ENCODE results near the gene SIRT3. TPM values are rescaled to one million over a fixed set of nuclear protein-coding genes. Genes with fewer than 3 reads are reported as not detected.

The SIRT3 gene
- total and polyA plus RNA-seq, 5 experiments from 2014 or later: 6.5 to 33.7 (median 14.6) TPM

DNA sequence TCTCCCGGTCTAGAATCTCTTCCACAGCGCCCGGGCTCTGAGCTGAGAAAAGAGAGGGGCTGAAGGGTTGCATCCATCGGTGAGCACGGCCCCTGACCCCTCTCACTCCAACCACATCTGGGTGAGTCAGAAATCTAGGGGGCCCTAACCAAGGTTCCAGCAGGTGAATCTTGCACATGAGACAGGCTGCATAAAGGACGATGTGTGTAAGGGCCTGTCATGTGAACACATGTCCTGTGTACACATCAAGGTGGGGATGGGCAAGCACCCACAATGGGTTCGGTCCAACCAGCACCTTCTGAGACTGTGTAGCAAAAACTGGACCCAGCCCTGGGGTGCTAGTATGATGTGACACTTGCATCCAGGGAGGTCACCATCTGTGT lies 30.1 kb downstream of the SIRT3 start:
- POLR2A ChIA-PET: interaction anchor here (1.0 to 5.3 kb wide), 13 partner anchors 30 to 330 kb away, joined by 3 to 78 read pairs (median 11); partner anchors contain the start of genes HRAS, NLRP6, PGGHG and PSMD13
- no peaks in the 10 kb centered on the region for H3K27me3 Mint-ChIP-seq
- H3K27ac Mint-ChIP-seq: peak overlapping the region; percentile 96 to 100 (median 99)
- peaks cover 28 to 73% (median 72%) of the 10 kb centered on the region in 4 donors for H3K4me1 Mint-ChIP-seq
- ATAC-seq: no peak
- H3K9me3 Mint-ChIP-seq: no peaks in the 10 kb centered on the region
- no peak for DNase-seq
- H3K4me3 Mint-ChIP-seq: peak overlapping the region; percentile 86 to 99 (median 94)
- H3K36me3 Mint-ChIP-seq: peaks cover 0 to 23% (median 0%) of the 10 kb centered on the region in 3 donors

DNA sequence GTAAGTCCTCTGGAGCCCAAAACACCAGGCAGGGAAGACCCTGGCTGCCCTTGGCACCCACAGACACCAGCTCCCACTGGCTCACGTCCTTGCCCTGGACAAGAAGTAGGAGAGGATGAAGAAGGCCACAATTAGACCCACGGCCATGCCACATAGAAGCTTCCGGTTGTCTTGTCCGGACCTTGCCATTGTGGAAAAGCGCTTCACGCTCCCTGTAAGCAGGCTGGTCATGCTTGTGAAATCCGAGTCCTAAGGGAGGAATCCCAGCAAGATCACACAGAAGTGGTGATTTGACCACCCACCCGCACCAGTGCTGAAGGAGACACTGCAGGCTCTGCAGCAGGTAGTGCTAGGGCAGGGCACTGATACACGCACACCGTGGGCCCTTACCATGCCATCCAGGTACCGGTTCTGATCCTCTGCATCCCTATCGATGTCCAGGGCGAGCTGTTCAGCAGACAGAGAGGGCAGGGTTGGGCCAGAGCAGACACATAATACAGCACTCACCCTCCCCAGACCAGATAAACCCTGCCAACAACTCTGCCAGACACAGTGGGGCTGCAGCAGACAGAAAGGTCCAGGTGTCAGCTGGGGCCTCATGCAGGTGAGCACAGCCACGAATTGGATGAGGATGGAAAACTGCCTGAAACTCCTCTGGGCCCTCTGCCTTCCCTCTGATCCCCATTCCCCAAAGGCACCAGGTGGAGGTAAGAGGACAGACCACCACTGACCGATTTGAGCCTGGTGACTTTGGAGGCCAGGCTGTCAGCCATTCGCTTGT lies 30.7 kb downstream of the SIRT3 start:
- Mint-ChIP-seq H3K27me3 (no peaks in the 10 kb centered on the region), H3K9me3 (no peaks in the 10 kb centered on the region), H3K36me3 (peaks cover 0 to 21% (median 0%) of the 10 kb centered on the region in 3 donors), H3K4me3 (peak overlapping the region; percentile 86 to 99 (median 94)), H3K27ac (peak overlapping the region in 7 of 10 donors; percentile 96 to 100 (median 99)), H3K4me1 (peaks cover 28 to 72% (median 69%) of the 10 kb centered on the region in 4 donors)
- ATAC-seq (no peak), DNase-seq (peak in 1 of 10 donors; percentile 13)
- POLR2A ChIA-PET: interaction anchor here (0.6 to 5.3 kb wide), 9 partner anchors 31 to 301 kb away, joined by 3 to 78 read pairs (median 21); partner anchors contain the start of genes NLRP6, PGGHG, PSMD13 and PTDSS2

GRCh38 chr11:204587-205109 lies 31.5 kb downstream of the SIRT3 start:
- POLR2A ChIA-PET: interaction anchor here (0.6 to 5.3 kb wide), 2 partner anchors 36 to 76 kb away, joined by 4 to 78 read pairs; partner anchors contain the start of gene NLRP6
- ATAC-seq (no peak), DNase-seq (peak in 1 of 10 donors; percentile 9)
- Mint-ChIP-seq H3K27me3 (no peaks in the 10 kb centered on the region), H3K4me1 (peaks cover 28 to 64% (median 62%) of the 10 kb centered on the region in 4 donors), H3K36me3 (peaks cover 0 to 18% (median 0%) of the 10 kb centered on the region in 3 donors), H3K4me3 (peak overlapping the region in 6 of 10 donors; percentile 27 to 86 (median 35)), H3K9me3 (no peaks in the 10 kb centered on the region), H3K27ac (peak overlapping the region in 6 of 10 donors; percentile 28 to 78 (median 63))

DNA sequence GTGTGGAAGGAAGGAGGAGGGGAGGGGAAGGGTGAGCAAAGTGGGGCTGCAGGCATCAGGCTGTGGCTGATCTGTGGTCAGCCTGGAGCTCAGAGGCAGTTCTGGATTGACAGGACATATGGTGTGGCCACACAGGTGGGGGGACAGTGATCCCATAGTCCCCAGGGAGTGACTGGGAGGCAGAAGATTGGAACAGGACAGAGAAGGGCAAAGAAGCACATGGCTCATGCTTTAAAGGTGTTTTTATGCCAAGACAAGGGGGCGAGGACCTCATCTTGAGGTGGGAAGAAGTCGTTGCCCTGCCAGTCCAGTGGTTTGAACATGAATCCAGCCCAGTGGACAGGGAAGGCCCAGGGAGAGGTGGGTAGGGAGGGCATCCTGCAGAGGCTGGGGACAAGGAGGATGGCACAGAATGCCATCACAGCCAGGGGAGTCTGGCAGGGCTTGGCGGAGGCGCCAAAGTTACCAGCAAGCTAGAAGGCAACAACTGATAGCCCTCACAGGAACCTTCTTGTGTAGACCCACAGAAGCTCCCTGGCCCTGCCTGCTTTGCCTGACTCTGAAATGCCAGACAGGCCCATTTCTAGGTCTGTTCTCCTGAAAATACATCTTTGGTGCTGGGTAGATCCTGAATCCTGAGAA lies 32.1 kb downstream of the SIRT3 start:
- peaks cover 28 to 64% (median 59%) of the 10 kb centered on the region in 4 donors for H3K4me1 Mint-ChIP-seq
- peak in 2 of 10 donors; percentile 16 to 27 for DNase-seq
- peak overlapping the region in 9 of 10 donors; percentile 10 to 76 (median 47) for H3K4me3 Mint-ChIP-seq
- POLR2A ChIA-PET: interaction anchor here (1.2 kb wide), 1 partner anchor 57 kb away, joined by 4 read pairs; no protein-coding TSS in a partner anchor
- H3K36me3 Mint-ChIP-seq: peaks cover 0 to 17% (median 0%) of the 10 kb centered on the region in 3 donors
- H3K9me3 Mint-ChIP-seq: no peaks in the 10 kb centered on the region
- ATAC-seq: no peak
- peak overlapping the region in 8 of 10 donors; percentile 28 to 90 (median 60) for H3K27ac Mint-ChIP-seq
- no peaks in the 10 kb centered on the region for H3K27me3 Mint-ChIP-seq

GRCh38 chr11:203056-203944 lies 32.8 kb downstream of the SIRT3 start:
- H3K4me1 Mint-ChIP-seq: peaks cover 26 to 58% (median 56%) of the 10 kb centered on the region in 4 donors
- no peaks in the 10 kb centered on the region for H3K9me3 Mint-ChIP-seq
- H3K36me3 Mint-ChIP-seq: peaks cover 0 to 17% (median 0%) of the 10 kb centered on the region in 3 donors
- ATAC-seq (no peak), DNase-seq (peak in 1 of 10 donors; percentile 9)
- POLR2A ChIA-PET: interaction anchor here (1.2 kb wide), 1 partner anchor 58 kb away, joined by 4 read pairs; no protein-coding TSS in a partner anchor
- H3K27ac Mint-ChIP-seq: peak overlapping the region in 9 of 10 donors; percentile 56 to 94 (median 89)
- H3K27me3 Mint-ChIP-seq: no peaks in the 10 kb centered on the region
- peak overlapping the region in 5 of 10 donors; percentile 31 to 78 (median 55) for H3K4me3 Mint-ChIP-seq

DNA sequence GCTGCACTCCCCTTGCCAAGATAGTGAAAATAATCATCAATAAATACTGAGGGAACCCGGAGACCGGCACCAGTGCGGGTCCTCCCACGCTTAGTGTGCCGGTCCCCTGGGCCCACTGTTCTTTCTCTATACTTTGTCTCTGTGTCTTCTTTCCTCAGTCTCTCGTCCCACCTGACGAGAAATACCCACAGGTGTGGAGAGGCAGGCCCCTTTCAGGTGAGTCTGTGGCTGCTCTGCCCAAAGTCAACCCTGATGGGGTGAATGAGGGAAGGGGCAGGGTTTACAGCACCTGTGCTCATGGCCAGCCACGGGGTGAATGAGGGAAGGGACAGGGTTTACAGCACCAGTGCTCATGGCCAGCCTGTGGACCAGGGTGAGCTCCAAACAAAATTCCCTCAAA lies 33.7 kb downstream of the SIRT3 start:
- peaks cover 0 to 17% (median 0%) of the 10 kb centered on the region in 3 donors for H3K36me3 Mint-ChIP-seq
- POLR2A ChIA-PET: interaction anchor here (1.0 kb wide), 1 partner anchor 10 kb away, joined by 3 read pairs; no protein-coding TSS in a partner anchor
- no peaks in the 10 kb centered on the region for H3K27me3 Mint-ChIP-seq
- peaks cover 25 to 58% (median 52%) of the 10 kb centered on the region in 4 donors for H3K4me1 Mint-ChIP-seq
- H3K4me3 Mint-ChIP-seq: peak overlapping the region in 9 of 10 donors; percentile 31 to 79 (median 61)
- H3K9me3 Mint-ChIP-seq: no peaks in the 10 kb centered on the region
- H3K27ac Mint-ChIP-seq: peak overlapping the region; percentile 35 to 94 (median 91)
- DNase-seq (peak in 1 of 10 donors; percentile 11), ATAC-seq (no peak)

DNA sequence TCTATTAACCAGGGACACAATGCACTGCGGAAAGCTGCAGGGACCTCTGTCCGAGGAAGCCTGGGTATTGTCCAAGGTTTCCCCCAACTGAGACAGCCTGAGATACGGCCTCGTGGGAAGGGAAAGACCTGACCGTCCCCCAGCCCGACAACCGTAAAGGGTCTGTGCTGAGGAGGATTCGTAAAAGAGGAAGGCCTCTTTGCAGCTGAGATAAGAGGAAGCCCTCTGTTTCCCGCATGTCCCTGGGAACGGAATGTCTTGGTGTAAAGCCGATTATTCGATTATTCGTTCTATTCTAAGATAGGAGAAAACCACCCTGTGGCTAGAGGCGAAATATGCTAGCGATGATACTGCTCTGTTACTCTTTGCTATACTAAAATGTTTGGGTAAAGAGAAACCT lies 34.2 kb downstream of the SIRT3 start:
- POLR2A ChIA-PET: interaction anchor here (1.0 kb wide), 1 partner anchor 10 kb away, joined by 3 read pairs; no protein-coding TSS in a partner anchor

DNA sequence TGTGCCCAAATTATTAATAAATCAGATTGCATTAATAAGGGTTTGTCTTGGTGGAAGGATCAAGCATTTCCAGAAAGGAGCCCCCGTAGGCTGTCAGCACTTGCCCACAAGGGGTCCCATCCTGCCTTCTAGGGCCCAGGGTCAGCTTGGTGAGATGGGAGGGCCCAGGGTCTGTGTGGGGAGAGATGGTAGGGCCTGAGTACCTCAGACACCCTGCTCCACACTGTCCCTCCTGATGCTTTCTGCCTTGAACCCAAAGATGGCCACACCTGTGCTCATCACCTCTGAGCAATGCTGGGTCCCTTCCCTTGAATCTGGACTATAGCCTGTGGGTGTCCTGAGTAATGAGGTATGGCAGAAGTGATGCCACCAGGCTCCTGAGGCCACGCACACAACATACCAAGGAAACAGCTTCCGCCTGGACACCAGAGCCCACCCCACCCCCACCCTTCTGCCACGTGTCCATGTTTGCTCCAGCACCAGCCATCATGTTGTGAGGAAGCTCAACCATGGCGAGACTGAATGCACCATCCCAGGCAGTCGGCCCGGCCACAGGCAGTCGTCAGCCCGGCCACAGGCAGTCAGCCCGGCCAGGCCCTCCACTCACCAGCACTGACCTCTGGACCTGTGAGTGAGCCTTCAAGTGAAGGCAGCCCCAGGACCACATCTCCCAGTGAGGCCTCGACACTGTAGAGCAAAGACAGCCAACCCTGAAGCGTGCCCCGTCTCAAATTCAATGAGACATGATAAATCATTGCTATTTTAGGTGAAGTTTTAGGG lies 35.7 kb downstream of the SIRT3 start:
- ATAC-seq (no peak), DNase-seq (peak in 1 of 10 donors; percentile 14)
- POLR2A ChIA-PET: no interaction called here
- peaks cover 0 to 17% (median 0%) of the 10 kb centered on the region in 3 donors for H3K36me3 Mint-ChIP-seq
- peaks cover 20 to 45% (median 38%) of the 10 kb centered on the region in 4 donors for H3K4me1 Mint-ChIP-seq
- no peak overlapping the region for H3K4me3 Mint-ChIP-seq
- H3K27ac Mint-ChIP-seq: peak overlapping the region in 6 of 10 donors; percentile 7 to 90 (median 58)
- no peaks in the 10 kb centered on the region for H3K9me3 Mint-ChIP-seq
- no peaks in the 10 kb centered on the region for H3K27me3 Mint-ChIP-seq

More for the DNA sequence above, 34.2 kb downstream of the SIRT3 start:
- Mint-ChIP-seq H3K27me3 (no peaks in the 10 kb centered on the region), H3K36me3 (peaks cover 0 to 17% (median 0%) of the 10 kb centered on the region in 3 donors), H3K4me3 (peak overlapping the region in 9 of 10 donors; percentile 31 to 79 (median 61)), H3K27ac (peak overlapping the region; percentile 35 to 94 (median 91)), H3K9me3 (no peaks in the 10 kb centered on the region), H3K4me1 (peaks cover 24 to 58% (median 49%) of the 10 kb centered on the region in 4 donors)
- DNase-seq (peak in 1 of 10 donors; percentile 10), ATAC-seq (no peak)

GRCh38 chr11:199782-200181 lies 36.4 kb downstream of the SIRT3 start:
- no peak for ATAC-seq
- H3K36me3 Mint-ChIP-seq: peaks cover 0 to 15% (median 0%) of the 10 kb centered on the region in 3 donors
- H3K27me3 Mint-ChIP-seq: no peaks in the 10 kb centered on the region
- peak overlapping the region in 1 of 10 donors; percentile 35 for H3K27ac Mint-ChIP-seq
- H3K4me1 Mint-ChIP-seq: peaks cover 20 to 38% (median 36%) of the 10 kb centered on the region in 4 donors
- no peaks in the 10 kb centered on the region for H3K9me3 Mint-ChIP-seq
- POLR2A ChIA-PET: interaction anchor here (2.0 kb wide), 1 partner anchor 8 kb away, joined by 5 read pairs; the partner anchor contains the start of genes BET1L and RIC8A
- peak in 1 of 10 donors; percentile 15 for DNase-seq
- H3K4me3 Mint-ChIP-seq: no peak overlapping the region

GRCh38 chr11:199004-199581 lies 37.0 kb downstream of the SIRT3 start:
- no peak overlapping the region for H3K4me3 Mint-ChIP-seq
- ATAC-seq: no peak
- no peaks in the 10 kb centered on the region for H3K9me3 Mint-ChIP-seq
- DNase-seq: no peak
- no peak overlapping the region for H3K27ac Mint-ChIP-seq
- H3K4me1 Mint-ChIP-seq: peaks cover 20 to 31% (median 30%) of the 10 kb centered on the region in 4 donors
- H3K27me3 Mint-ChIP-seq: no peaks in the 10 kb centered on the region
- POLR2A ChIA-PET: interaction anchor here (0.6 to 2.0 kb wide), 2 partner anchors 9 to 250 kb away, joined by 3 to 5 read pairs; partner anchors contain the start of genes BET1L and RIC8A
- peaks cover 0 to 12% (median 0%) of the 10 kb centered on the region in 3 donors for H3K36me3 Mint-ChIP-seq
